Hindlimb muscle (tissue), 1 donor: ENCODE results near the gene DYNLT1. TPM values are rescaled to one million over a fixed set of nuclear protein-coding genes. Genes with fewer than 3 reads are reported as not detected.
"Not testable (repeated sequence)": the region's sequence is repeated elsewhere in the genome, so short reads cannot be mapped to it uniquely, and the experiment has no call there.

Experiments used
- DNase-seq: peaks from one replicate; pipeline ENCODE4 v3.0.0-alpha.2; 2013
- polyA plus RNA-seq: library from polyadenylated mRNA; unstranded; fragments of 120-200 nt; gene quantifications from one replicate; pipeline ENCODE4 v1.2.1, GENCODE V29; 2013; ENCODE audit not compliant: insufficient read length

The DYNLT1 gene
- polyA plus RNA-seq, 1 donor: 71.5 TPM

DNA sequence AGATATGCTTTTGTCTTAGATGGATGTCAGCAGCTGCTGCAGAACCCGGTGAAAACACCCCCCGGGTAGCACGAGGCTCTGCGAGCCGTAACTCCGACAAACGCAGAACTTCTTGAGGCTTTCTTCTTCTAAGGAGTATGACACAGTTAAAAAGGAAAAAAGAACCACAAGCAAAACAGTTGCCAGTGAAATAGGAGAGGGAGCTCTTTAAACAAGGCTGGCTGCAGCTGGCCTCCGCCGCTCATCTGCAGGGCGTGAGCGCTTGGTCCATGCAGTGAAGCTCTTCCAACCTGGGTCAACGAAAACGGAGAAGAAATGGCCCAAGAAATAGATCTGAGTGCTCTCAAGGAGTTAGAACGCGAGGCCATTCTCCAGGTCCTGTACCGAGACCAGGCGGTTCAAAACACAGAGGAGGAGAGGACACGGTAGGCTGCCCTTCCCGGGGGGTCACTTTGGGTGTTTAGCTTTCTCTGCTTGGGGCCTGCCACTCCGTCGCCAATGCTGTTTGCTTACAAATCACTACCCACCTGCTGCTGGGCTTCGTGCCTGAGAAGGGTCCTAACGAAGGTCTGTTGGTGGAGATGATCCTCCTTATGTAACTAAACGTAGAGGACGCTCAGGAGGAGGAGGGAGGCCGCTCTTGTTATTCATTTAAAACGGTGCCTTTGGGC lies 18.5 kb upstream of the DYNLT1 start:
- peak; percentile 67 for DNase-seq

DNA sequence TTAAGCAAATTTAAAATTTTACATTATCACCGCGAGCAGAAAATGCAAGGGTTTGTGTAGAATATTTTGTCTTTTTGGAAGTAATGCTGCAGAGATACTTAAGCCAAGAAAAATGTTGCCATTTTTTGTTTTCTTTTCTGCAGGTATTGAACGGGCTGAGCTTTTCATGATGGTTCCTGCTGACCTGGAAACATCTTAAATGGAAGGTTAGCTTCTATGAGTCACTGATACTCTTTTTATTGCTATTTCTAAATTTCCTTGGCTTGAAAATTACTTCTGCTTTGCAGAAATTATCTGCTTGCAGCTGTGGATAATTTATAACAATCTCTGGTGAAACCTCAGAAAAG lies 18.0 kb upstream of the DYNLT1 start:
- DNase-seq: no peak

DNA sequence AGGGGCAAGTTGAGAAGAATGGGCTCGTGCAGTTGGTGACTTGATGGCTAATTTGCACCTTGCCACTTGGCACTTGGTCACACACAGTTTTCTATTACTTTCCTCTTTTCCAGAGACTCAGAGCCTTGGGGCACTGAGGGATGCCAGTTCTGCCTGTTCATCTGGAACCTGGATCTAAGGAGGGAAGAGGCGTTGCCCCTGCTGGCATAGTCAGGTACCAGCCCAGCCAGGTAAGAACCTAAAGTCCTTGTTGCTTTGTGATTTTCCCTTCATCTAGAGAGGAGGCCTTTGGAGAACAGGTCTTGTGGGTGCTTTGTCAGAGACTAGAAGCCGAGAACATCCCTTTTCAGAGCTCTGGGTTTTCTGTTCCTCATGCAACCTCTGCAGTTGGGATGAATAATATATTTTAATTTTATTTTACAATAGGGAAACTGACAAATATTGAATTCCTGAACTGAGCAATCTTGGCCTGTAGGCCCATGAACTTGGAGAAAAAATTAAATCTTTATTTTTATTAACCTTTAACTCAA lies 16.7 kb upstream of the DYNLT1 start:
- no peak for DNase-seq

GRCh38 chr6:158660333-158660754 lies 15.8 kb upstream of the DYNLT1 start:
- DNase-seq: no peak

- not testable (repeated sequence) for DNase-seq
Measured at GRCh38 chr6:158656986-158657385, 12.4 kb upstream of the DYNLT1 start.

- DNase-seq: no peak
Measured at GRCh38 chr6:158655569-158656450, 11.3 kb upstream of the DYNLT1 start.

DNA sequence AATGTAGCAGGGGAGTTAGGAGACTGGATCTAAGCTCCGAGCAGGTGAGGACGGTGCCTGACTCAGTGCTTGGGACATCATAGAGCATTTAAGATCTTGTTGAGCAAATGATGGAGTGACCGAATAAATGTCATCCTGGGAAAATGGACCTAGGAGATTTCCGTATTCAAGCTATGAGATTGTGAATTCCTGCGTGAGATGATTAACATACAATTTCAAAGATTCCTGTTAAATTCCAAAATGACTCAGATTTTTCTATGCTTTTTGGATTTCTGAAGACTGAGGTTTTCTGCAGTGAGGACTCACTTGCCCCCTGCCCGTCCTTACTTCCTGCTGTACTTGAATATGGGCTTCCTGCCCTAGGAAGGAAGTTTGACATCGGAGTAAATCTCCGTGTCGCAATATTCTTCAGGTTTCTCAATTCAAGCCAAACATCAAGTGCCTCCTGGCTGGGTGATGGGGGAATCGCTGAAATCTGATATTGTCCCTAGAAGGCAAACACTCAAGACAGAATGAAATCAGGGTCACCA lies 10.5 kb upstream of the DYNLT1 start:
- DNase-seq: no peak

- DNase-seq: peak; percentile 74
Measured at GRCh38 chr6:158654498-158654897, 10.0 kb upstream of the DYNLT1 start.

DNA sequence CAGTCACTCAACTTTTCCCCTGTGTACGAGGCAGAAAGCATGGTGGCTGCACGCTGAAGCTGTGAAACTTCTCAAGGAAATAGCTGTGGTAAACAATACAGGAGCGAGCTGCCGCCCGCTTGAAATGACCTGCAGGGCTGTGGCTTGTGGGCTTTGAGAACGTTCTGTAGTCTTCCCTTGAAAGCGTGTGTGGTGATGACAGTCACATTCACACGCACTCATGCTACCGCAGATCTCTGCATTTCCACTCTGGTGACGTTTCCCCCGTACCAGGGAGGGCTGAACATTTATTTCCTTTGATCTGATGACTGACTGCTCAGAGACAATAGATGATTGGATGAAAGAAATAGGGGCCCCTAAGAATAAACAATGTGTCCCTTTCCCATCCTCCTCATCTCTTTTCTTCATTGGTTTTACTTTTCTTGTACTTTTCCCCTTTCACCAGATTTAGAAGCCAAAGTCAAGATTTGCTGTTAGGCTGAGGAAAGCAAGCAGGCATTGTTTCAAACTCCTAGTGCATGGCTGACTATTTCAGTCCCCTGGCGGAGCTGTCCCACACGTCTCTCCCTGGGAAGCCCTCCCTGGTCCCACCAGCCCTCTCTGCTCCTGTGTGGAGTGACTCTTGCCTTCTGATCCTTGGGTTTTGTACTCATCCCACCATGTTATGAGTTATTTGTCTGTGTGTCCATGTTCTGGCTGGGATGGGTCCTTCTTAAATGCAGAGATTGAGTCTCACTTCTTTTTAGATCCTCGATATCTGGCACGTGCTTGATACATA lies 9.2 kb upstream of the DYNLT1 start:
- no peak for DNase-seq

DNA sequence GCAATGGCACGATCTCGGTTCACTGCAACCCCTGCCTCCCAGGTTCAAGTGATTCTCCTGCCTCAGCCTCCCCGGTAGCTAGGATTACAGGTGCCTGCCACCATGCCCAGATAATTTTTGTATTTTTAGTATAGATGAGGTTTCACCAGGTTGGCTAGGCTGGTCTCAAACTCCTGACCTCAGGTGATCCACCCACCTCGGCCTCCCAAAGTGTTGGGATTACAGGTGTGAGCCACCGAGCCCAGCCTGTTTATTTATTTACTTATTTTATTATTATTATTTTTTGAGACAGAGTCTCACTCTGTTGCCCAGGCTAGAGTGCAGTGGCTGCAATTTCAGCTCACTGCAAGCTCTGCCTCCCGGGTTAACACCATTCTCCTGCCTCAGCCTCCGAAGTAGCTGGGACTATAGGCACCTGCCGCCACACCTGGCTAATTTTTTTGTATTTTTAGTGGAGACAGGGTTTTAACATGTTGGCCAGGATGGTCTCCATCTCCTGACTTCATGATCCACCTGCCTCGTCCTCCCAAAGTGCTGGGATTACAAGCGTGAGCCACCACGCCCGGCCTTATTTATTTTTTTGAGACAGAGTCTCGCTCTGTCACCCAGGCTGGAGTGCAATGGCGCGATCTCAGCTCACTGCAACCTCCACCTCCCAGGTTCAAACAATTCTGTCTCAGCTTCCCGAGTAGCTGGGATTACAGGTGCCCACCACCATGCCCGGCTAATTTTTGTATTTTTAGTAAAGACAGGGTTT lies 7.6 kb upstream of the DYNLT1 start:
- DNase-seq: not testable (repeated sequence)

DNA sequence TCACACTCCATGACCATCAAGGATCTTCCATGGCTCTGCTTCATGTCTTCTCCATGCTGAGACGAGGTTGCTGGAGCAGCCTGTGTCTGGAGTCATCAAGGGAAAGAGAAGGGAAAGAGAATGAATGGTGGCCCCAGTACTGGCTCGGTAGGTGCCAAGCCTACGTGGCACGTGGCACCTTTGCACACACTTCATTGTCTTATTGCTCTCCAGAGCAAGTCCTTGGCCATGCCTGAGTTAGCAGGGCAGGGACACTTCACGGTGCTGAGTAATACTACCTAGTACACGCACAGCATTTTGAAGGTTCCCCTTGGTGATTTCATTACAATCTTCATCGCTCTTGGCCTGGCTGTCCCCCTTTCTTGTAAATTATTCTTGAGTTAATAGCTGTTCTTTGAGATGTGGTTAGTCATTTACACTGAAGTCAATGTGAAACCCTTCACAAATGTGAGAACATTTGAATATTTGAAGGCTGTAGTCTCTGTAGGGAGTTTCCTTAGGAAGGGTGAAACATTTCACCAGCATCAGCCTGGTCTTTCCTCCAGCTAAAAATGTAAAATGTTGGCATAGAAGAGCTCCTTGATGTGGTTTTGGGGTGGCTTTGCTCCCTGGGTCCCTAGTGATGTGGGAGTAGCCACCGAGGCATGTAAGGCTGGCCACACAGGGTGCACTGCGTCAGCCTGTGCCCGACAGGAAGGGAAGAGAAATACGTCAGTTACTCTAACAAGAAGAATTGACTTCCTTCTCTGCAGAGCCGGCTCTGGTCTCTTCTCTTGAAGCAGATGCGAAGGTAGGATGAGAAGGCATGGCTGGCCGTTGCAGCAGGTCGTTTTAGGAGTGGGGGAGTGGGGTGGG lies 5.0 kb upstream of the DYNLT1 start, which contains the start of gene SYTL3:
Gene SYTL3, plus strand, starts transcription at position 766 of the 855 bp plus-strand sequence. CDS start 13,215 bp downstream, outside the sequence.
- no peak for DNase-seq

DNA sequence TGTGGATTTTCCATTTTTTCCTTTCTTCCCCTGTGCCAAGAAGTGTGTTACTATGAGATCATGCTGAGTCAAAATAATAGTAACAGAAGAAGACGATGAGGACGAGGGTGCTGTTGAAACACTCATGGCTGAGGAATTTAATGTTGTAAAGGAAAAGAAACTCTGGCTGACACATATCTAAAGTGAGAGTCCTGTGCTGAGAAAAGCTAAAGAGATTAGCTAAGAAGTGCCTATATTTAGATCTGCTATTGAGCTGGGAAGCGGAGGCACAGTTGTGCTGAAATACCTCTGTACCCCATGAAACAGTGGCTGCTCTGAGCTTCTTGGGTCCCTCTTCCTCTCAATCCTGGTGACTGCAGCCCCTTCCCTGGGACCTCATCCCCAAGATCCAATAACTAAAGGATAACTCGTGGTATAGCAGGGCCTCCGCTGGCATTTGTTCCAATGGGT lies 4.2 kb upstream of the DYNLT1 start:
- DNase-seq: no peak

GRCh38 chr6:158647501-158647900 lies 3.0 kb upstream of the DYNLT1 start:
- DNase-seq: no peak

DNA sequence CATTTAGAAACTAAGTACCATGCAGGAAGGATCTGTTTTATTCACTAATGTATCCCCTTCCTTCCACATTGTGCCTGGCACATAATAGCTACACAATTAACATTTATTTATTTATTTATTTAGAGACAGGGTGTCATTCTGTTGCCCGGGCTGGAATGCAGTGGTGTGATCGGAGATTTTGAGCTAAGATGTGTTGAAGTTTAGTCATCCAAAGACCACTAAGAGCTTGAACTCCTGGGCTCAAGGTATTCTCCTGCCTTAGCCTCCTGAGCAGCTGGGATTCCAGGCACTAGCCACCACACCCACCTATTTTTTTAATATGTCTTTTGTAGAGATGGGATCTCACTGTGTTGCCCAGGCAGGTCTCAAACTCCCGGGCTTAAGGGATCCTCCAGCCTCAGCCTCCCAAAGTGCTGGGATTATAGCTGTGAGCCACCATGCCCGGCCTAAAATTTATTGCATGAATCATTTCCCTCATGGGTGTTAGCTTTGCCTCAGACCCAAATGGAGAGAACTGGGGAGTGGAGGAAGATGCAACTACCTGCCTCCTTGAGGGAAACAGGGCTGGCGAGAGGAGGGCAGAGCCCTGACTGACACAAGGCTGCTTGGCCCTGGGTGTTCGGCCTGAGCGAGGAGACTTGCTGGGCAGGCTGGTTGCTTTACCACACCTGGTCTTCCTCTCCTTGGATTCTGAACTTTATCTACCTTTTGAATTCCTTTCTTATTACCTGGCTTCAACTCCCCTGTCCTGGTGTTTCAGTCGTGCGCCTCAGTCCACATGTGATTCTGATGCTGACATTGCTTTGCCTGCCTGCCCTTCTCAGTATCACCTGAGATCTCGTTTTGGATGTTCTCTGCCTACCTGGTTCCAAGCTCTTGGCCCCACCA lies 1.7 kb upstream of the DYNLT1 start:
- no peak for DNase-seq

DNA sequence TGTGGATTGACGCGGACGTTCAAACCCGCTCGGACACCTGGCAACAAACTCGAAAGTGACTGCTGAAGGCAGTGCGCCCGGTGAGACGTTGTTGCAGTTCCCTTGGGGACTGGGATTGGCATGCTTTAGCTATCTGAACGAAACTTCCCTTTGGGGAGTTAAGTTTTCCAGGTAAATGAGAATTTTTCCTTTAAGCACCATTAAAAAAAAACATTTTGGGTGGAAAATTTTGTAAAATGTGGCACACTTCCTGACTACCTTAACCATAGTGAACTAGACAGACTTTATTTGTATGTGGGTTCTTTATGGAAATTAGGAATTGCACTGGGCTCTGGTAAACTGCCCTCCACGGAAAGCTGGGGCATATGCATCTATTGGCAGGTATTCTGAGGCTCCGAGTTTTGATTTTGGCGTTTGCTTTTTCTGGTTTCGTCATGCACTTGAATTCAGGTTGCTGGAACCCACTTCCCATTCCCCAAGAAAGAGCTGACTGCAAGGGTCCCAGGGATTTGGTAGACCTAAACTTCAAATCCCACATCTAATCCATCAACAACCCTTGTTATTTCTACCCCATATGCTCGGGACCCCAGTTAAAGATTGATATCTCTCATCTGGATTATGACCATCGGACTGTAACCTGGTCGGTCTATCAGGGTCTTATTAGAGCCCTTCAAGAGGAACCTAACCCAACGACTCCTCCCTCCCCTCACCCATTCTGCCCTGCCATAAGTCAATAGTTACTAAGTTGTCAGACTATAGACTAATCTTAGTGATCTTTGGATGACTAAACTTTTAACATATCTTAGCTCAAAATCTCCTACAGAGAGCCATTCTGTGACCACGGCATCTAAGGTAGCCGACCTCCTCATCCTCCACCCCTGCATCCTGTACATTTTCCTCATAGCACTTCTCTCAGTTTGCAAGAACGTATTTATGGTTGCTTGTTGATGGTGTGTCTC lies 800 bp upstream of the DYNLT1 start:
- DNase-seq: no peak

GRCh38 chr6:158643836-158644230 lies 710 bp downstream of the DYNLT1 start:
- no peak for DNase-seq

GRCh38 chr6:158642097-158642601 lies 2.4 kb downstream of the DYNLT1 start:
- no peak for DNase-seq

- DNase-seq: no peak
Measured at GRCh38 chr6:158640519-158640918, 4.0 kb downstream of the DYNLT1 start.
